PFSK-1 (cell line): ENCODE results near the gene ZNF783.

Source experiments
- FOXP2 ChIP-seq: optimal IDR thresholded peaks from 2 replicates; pipeline ENCODE3; 2011; ENCODE audit warnings: borderline replicate concordance, control low read depth, inconsistent platforms; ENCODE audit not compliant: insufficient read depth; ENCODE audit errors: extremely low read length, extremely low read depth
- POLR2AphosphoS5 ChIP-seq: IDR thresholded peaks from 2 replicates; pipeline ENCODE4 v1.6.1; 2012; ENCODE audit warnings: low read depth, mild to moderate bottlenecking, control low read depth, low read length, moderate library complexity
- REST ChIP-seq, 2 experiments: IDR thresholded peaks; 2 replicates each; pipeline versions ENCODE4 v1.6.1 to v1.8.0; 2011 to 2012; ENCODE audit warnings: low read depth in 2 of 2, low read length in 2 of 2, control low read depth in 1 of 2, inconsistent platforms in 1 of 2, mild to moderate bottlenecking in 1 of 2, moderate library complexity in 1 of 2; ENCODE audit not compliant: insufficient read depth in 1 of 2
- SIN3A ChIP-seq: IDR thresholded peaks from 2 replicates; pipeline ENCODE4 v1.6.1; 2012; ENCODE audit warnings: mild to moderate bottlenecking, low read length, moderate library complexity, borderline replicate concordance; ENCODE audit not compliant: insufficient read depth
- TAF1 ChIP-seq: IDR thresholded peaks from 2 replicates; pipeline ENCODE4 v1.6.1; 2012; ENCODE audit warnings: low read length, control low read depth, borderline replicate concordance; ENCODE audit not compliant: insufficient read depth

Gene ZNF783

GRCh38 chr7:149296368-149296767, 34.4 kb downstream of the ZNF783 start:
- TF ChIP-seq FOXP2: no peak
- TF ChIP-seq POLR2AphosphoS5: no peak
- TF ChIP-seq TAF1: no peak
- TF ChIP-seq SIN3A: no peak
- no peak for TF ChIP-seq REST (IDR thresholded peaks at IDR 0.05; ENCODE audit: insufficient read depth in 1 of 2, low read depth in 2 of 2, low read length in 2 of 2)

- TF ChIP-seq FOXP2: no peak
- TF ChIP-seq POLR2AphosphoS5: no peak
- no peak for TF ChIP-seq TAF1
- no peak for TF ChIP-seq SIN3A
- TF ChIP-seq REST (IDR thresholded peaks at IDR 0.05; ENCODE audit: insufficient read depth in 1 of 2, low read depth in 2 of 2, low read length in 2 of 2): no peak
Measured at GRCh38 chr7:149297034-149297755, 35.2 kb downstream of the ZNF783 start.

GRCh38 chr7:149300620-149301285, 38.8 kb downstream of the ZNF783 start:
- TF ChIP-seq SIN3A: no peak
- TF ChIP-seq POLR2AphosphoS5: no peak

- TF ChIP-seq SIN3A (no peak), FOXP2 (no peak), TAF1 (no peak), POLR2AphosphoS5 (no peak), REST (IDR thresholded peaks at IDR 0.05; ENCODE audit: insufficient read depth in 1 of 2, low read depth in 2 of 2, low read length in 2 of 2) (no peak)
Measured at GRCh38 chr7:149302222-149302621, 40.2 kb downstream of the ZNF783 start.

GRCh38 chr7:149302865-149303264, 40.9 kb downstream of the ZNF783 start:
- no peak for TF ChIP-seq TAF1
- TF ChIP-seq FOXP2: no peak
- no peak for TF ChIP-seq POLR2AphosphoS5
- no peak for TF ChIP-seq SIN3A
- no peak for TF ChIP-seq REST (IDR thresholded peaks at IDR 0.05; ENCODE audit: insufficient read depth in 1 of 2, low read depth in 2 of 2, low read length in 2 of 2)
